ENCODE results near the gene STXBP5. TPM values are rescaled to one million over a fixed set of nuclear protein-coding genes. Genes with fewer than 3 reads are reported as not detected.

STXBP5 gene
- total RNA-seq, 1 donor from 2014 or later, result 22.3 TPM

GRCh38 chr6:147226163-147226724 is 22.0 kb downstream of the STXBP5 start:
- ChIA-PET POLR2A (no interaction called here), CTCF (no interaction called here)
- intact Hi-C loops (cut with micrococcal nuclease), result loop anchor here (5.0 kb wide), 1 partner anchor 36 kb away; no protein-coding TSS in a partner anchor

GRCh38 chr6:147226877-147227276 is 22.7 kb downstream of the STXBP5 start:
- ATAC-seq (ENCODE audit: low read depth) (no peak), DNase-seq (no peak)
- peaks cover 18% of the 10 kb centered on the region for H3K4me1 Mint-ChIP-seq
- ChIA-PET POLR2A (no interaction called here), CTCF (no interaction called here)
- TF ChIP-seq CTCF (IDR thresholded peaks at IDR 0.05), result no peak
- intact Hi-C loops (cut with micrococcal nuclease), result loop anchor here (5.0 kb wide), 1 partner anchor 35 kb away; no protein-coding TSS in a partner anchor
- no peaks in the 10 kb centered on the region for H3K27me3 Mint-ChIP-seq
- no peak overlapping the region for H3K4me3 Mint-ChIP-seq
- H3K9me3 Mint-ChIP-seq, result no peaks in the 10 kb centered on the region
- H3K27ac Mint-ChIP-seq, result no peak overlapping the region
- H3K36me3 Mint-ChIP-seq (ENCODE audit: low read depth), result peaks cover 2% of the 10 kb centered on the region

More at GRCh38 chr6:147226163-147226724, 22.0 kb downstream of the STXBP5 start:
- H3K27me3 Mint-ChIP-seq, result no peaks in the 10 kb centered on the region
- ATAC-seq (ENCODE audit: low read depth), result no peak
- H3K4me1 Mint-ChIP-seq, result peaks cover 22% of the 10 kb centered on the region
- no peak for TF ChIP-seq CTCF (IDR thresholded peaks at IDR 0.05)
- no peaks in the 10 kb centered on the region for H3K9me3 Mint-ChIP-seq
- H3K27ac Mint-ChIP-seq, result no peak overlapping the region
- H3K4me3 Mint-ChIP-seq, result no peak overlapping the region
- no peak for DNase-seq
- peaks cover 2% of the 10 kb centered on the region for H3K36me3 Mint-ChIP-seq (ENCODE audit: low read depth)

GRCh38 chr6:147227770-147228320 is 23.6 kb downstream of the STXBP5 start:
- Mint-ChIP-seq H3K4me3 (no peak overlapping the region), H3K4me1 (peaks cover 12% of the 10 kb centered on the region), H3K36me3 (ENCODE audit: low read depth) (peaks cover 2% of the 10 kb centered on the region), H3K27ac (no peak overlapping the region), H3K9me3 (no peaks in the 10 kb centered on the region), H3K27me3 (no peaks in the 10 kb centered on the region)
- TF ChIP-seq CTCF (IDR thresholded peaks at IDR 0.05), result no peak
- ChIA-PET POLR2A (no interaction called here), CTCF (no interaction called here)
- ATAC-seq (ENCODE audit: low read depth) (no peak), DNase-seq (no peak)
- intact Hi-C loops (cut with micrococcal nuclease), result loop anchor here (5.0 kb wide), 1 partner anchor 34 kb away; no protein-coding TSS in a partner anchor

DNA sequence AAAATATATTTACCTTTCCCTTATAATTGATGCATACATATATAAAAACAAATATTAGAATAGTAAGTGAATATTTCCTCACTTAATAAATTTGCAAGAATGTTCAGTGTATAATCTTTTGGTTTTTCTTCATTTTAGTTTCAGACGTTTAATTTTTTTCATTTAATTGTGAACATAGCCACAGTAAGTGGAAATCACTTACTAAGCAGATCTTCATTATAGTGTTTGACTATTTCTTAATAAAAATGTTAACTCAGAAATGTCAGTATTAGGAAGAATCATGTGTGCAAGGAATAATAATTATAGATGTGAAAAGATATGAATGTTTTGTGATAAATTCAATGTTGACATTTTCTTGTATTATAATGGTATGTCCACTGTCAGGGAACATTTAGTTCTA is 27.4 kb downstream of the STXBP5 start:
- intact Hi-C loops (cut with micrococcal nuclease), result no loop called here
- DNase-seq (no peak), ATAC-seq (ENCODE audit: low read depth) (no peak)
- CTCF ChIA-PET, result no interaction called here
- POLR2A ChIA-PET, result no interaction called here
- no peaks in the 10 kb centered on the region for H3K27me3 Mint-ChIP-seq
- no peak overlapping the region for H3K27ac Mint-ChIP-seq
- H3K4me3 Mint-ChIP-seq, result no peak overlapping the region
- no peaks in the 10 kb centered on the region for H3K9me3 Mint-ChIP-seq
- peaks cover 3% of the 10 kb centered on the region for H3K36me3 Mint-ChIP-seq (ENCODE audit: low read depth)
- no peak for TF ChIP-seq CTCF (IDR thresholded peaks at IDR 0.05)
- H3K4me1 Mint-ChIP-seq, result peaks cover 12% of the 10 kb centered on the region

DNA sequence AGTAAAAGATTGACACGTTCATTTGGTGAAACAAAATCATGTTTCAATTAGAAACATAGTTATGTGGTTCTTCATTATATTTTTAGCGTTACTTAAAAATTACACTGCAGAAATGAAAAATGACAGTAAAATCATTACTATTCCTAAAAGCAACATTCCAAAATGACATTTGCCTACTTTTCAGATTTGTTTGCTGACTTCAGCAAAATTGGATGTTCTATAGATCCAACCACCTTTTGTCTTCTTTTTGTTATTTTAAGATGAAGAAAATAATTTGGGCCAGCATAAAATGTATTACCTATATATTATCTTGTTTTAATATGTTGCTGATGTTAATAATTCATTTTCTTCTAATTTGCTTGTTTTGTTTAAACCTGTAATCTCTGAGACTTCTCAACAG is 30.5 kb downstream of the STXBP5 start:
- Mint-ChIP-seq H3K4me1 (no peaks in the 10 kb centered on the region), H3K4me3 (no peak overlapping the region), H3K9me3 (no peaks in the 10 kb centered on the region), H3K27me3 (no peaks in the 10 kb centered on the region), H3K36me3 (ENCODE audit: low read depth) (peaks cover 18% of the 10 kb centered on the region), H3K27ac (no peak overlapping the region)
- intact Hi-C loops (cut with micrococcal nuclease), result no loop called here
- ChIA-PET POLR2A (no interaction called here), CTCF (no interaction called here)
- DNase-seq, result no peak
- no peak for ATAC-seq (ENCODE audit: low read depth)
- no peak for TF ChIP-seq CTCF (IDR thresholded peaks at IDR 0.05)

Data from activated B cell treated with CpG ODN at 0.5 μM for 24 hours (primary cell).